RWPE2 (cell line): ENCODE data around the gene HMGCLL1.

ENCODE experiments used
- ATAC-seq: fragments of 200-7000 bp; cut with Tn5 transposase; 3 replicates; pipeline ENCODE4 v1.9.1; 2021; ENCODE audit warnings: low read depth
- DNase-seq: peaks from one replicate; pipeline ENCODE4 v3.0.0-alpha.2; 2020; ENCODE audit warnings: low spot score
- H3K27ac ChIP-seq: fragments of 450-650 bp; 2 replicates; pipeline ENCODE4 v1.5.1; 2017; ENCODE audit warnings: mild to moderate bottlenecking; ENCODE audit not compliant: poor library complexity, severe bottlenecking
- H3K27me3 ChIP-seq: fragments of 250-450 bp; sonication (Bioruptor Pico); 2 replicates; pipeline ENCODE4 v1.5.1; 2021; ENCODE audit warnings: mild to moderate bottlenecking, moderate library complexity; ENCODE audit not compliant: insufficient read depth, poor library complexity, severe bottlenecking
- H3K36me3 ChIP-seq: fragments of 250-450 bp; sonication (Bioruptor Pico); 2 replicates; pipeline ENCODE4 v1.5.1; 2020; ENCODE audit warnings: low read depth, mild to moderate bottlenecking, moderate library complexity
- H3K4me1 ChIP-seq: fragments of 250-450 bp; sonication (Bioruptor Pico); 2 replicates; pipeline ENCODE4 v1.5.1; 2021; ENCODE audit warnings: mild to moderate bottlenecking, moderate library complexity; ENCODE audit not compliant: insufficient read depth, poor library complexity, severe bottlenecking
- H3K4me3 ChIP-seq: fragments of 250-450 bp; sonication (Bioruptor Pico); 2 replicates; pipeline ENCODE4 v1.5.1; 2021; ENCODE audit warnings: mild to moderate bottlenecking, moderate library complexity; ENCODE audit not compliant: severe bottlenecking
- H3K9me3 ChIP-seq: fragments of 250-450 bp; sonication (Bioruptor Pico); 2 replicates; pipeline ENCODE4 v1.5.1; 2021; ENCODE audit warnings: mild to moderate bottlenecking, moderate library complexity; ENCODE audit not compliant: severe bottlenecking
- CTCF ChIP-seq: fragments of 450-650 bp; IDR thresholded peaks from one replicate; pipeline ENCODE4 v1.5.1; 2017; ENCODE audit warnings: mild to moderate bottlenecking, moderate library complexity; ENCODE audit not compliant: poor library complexity, severe bottlenecking

The HMGCLL1 gene

GRCh38 chr6:55536391-55536956 is 42.5 kb downstream of the HMGCLL1 start:
- no peak for DNase-seq

DNA sequence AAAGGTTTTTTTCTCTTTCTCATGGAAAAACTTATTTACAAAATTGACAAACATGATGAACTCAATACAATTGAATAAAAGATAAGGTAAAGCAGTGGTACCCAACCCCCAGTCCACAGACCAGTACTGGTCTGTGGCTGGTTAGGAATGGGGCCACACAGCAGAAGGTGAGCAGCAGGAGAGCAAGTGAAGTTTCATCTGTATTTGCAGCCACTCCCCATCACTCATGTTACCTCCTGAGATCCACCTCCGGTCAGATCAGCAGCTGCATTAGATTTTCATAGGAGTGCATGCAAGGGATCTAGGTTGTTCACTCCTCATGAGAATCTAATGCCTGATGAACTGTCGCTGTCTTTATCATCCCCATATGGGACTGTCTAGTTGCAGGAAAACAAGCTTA is 47.5 kb downstream of the HMGCLL1 start:
- no peaks in the 10 kb centered on the region for H3K27me3 ChIP-seq
- no peak overlapping the region for H3K27ac ChIP-seq
- ATAC-seq (no peak), DNase-seq (no peak)
- no peaks in the 10 kb centered on the region for H3K36me3 ChIP-seq
- TF ChIP-seq CTCF = no peak
- no peaks in the 10 kb centered on the region for H3K4me1 ChIP-seq
- no peak overlapping the region for H3K4me3 ChIP-seq
- H3K9me3 ChIP-seq = no peaks in the 10 kb centered on the region

More at GRCh38 chr6:55536391-55536956, 42.5 kb downstream of the HMGCLL1 start:
- Histone ChIP-seq H3K27ac (no peak overlapping the region), H3K9me3 (no peaks in the 10 kb centered on the region), H3K36me3 (no peaks in the 10 kb centered on the region), H3K4me1 (no peaks in the 10 kb centered on the region), H3K27me3 (no peaks in the 10 kb centered on the region), H3K4me3 (no peak overlapping the region)
- TF ChIP-seq CTCF = no peak
- no peak for ATAC-seq

- no peak overlapping the region for H3K27ac ChIP-seq
- ATAC-seq = no peak
- H3K4me3 ChIP-seq = no peak overlapping the region
- H3K4me1 ChIP-seq = no peaks in the 10 kb centered on the region
- no peaks in the 10 kb centered on the region for H3K36me3 ChIP-seq
- DNase-seq = no peak
- H3K9me3 ChIP-seq = no peaks in the 10 kb centered on the region
- no peaks in the 10 kb centered on the region for H3K27me3 ChIP-seq
- no peak for TF ChIP-seq CTCF
These were observed 48.1 kb downstream of the HMGCLL1 start for GRCh38 chr6:55530931-55531330.

DNA sequence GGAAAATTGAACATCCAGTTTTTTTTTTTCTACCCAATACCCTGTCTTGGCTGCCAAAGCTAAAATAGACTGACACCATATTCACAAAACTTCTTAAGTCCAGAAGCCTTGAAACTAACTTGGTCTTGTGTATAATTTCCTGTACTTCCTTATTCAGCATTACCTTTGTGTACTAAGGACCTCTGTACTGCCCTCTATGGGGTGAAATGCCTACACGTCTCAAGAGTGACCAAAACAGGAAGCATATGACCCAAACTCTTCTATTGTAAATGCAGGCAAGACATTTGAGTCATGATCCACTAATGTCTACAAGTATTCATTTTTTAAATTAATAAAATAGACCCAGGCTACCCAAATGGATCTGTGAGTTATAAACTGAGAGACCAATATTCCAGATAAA is 50.4 kb downstream of the HMGCLL1 start:
- Histone ChIP-seq H3K27ac (no peak overlapping the region), H3K4me3 (no peak overlapping the region), H3K4me1 (no peaks in the 10 kb centered on the region), H3K36me3 (no peaks in the 10 kb centered on the region), H3K9me3 (no peaks in the 10 kb centered on the region), H3K27me3 (no peaks in the 10 kb centered on the region)
- ATAC-seq (peak; percentile 61; the same call in 2 of the 3 replicates), DNase-seq (no peak)
- TF ChIP-seq CTCF = peak; percentile 55

DNA sequence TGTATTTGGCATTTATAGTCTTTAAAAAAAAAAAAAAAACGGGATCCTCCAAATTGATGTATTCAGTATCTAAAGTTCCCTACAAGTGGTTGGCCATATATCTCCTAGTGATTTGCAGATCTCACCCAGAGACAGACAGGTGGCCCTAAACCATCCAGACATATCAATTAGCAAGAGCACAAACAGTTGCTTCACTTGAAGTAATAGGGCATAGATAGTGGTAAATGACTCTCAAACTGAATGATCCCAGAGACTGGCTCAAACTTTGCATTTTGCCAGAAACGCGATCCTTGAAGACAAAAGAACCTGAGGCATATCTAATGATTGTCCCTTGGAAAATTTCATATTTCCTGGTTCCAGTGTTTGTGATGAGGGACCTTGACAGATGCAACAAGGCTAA is 54.6 kb downstream of the HMGCLL1 start:
- no peak for TF ChIP-seq CTCF
- Histone ChIP-seq H3K9me3 (no peaks in the 10 kb centered on the region), H3K27ac (no peak overlapping the region), H3K27me3 (no peaks in the 10 kb centered on the region), H3K4me1 (no peaks in the 10 kb centered on the region), H3K36me3 (no peaks in the 10 kb centered on the region), H3K4me3 (no peak overlapping the region)
- ATAC-seq (no peak), DNase-seq (no peak)
